Liver (tissue), 3 donors: ENCODE data around the gene ZDHHC14.

Source experiments
- ATF3 ChIP-seq: IDR thresholded peaks from 2 replicates; pipeline ENCODE4 v1.6.1; 2016; ENCODE audit warnings: antibody characterized with exemption
- CTCF ChIP-seq: fragments of 150-350 bp; IDR thresholded peaks from 2 replicates; pipeline ENCODE4 v1.5.1; 2017; ENCODE audit warnings: improper control_type of control experiment, low read depth, low read length; ENCODE audit not compliant: missing input control
- GABPA ChIP-seq, 2 donors: IDR thresholded peaks in 1 of 2; conservative IDR thresholded peaks in 1 of 2; 2 replicates each; pipeline ENCODE4 v1.6.1; 2016; ENCODE audit warnings: antibody characterized with exemption in 2 of 2, mild to moderate bottlenecking in 1 of 2, moderate library complexity in 1 of 2
- JUND ChIP-seq, 2 donors: IDR thresholded peaks; 2 replicates each; pipeline ENCODE4 v1.6.1; 2016; ENCODE audit warnings: antibody characterized with exemption in 2 of 2
- MAX ChIP-seq: IDR thresholded peaks from 2 replicates; pipeline ENCODE4 v1.6.1; 2016; ENCODE audit warnings: antibody characterized with exemption
- RAD21 ChIP-seq, 2 donors: IDR thresholded peaks; 2 replicates each; pipeline ENCODE4 v1.6.1; 2016; ENCODE audit warnings: antibody characterized with exemption in 2 of 2, mild to moderate bottlenecking in 2 of 2
- REST ChIP-seq: IDR thresholded peaks from 2 replicates; pipeline ENCODE4 v1.6.1; 2016; ENCODE audit warnings: antibody characterized with exemption, mild to moderate bottlenecking
- RXRA ChIP-seq, 2 donors: IDR thresholded peaks; 2 replicates each; pipeline ENCODE4 v1.6.1; 2017 to 2018; ENCODE audit warnings: antibody characterized with exemption in 2 of 2, mild to moderate bottlenecking in 1 of 2
- SP1 ChIP-seq: IDR thresholded peaks from 2 replicates; pipeline ENCODE4 v1.6.1; 2018; ENCODE audit warnings: antibody characterized with exemption, mild to moderate bottlenecking
- TAF1 ChIP-seq: conservative IDR thresholded peaks from 2 replicates; pipeline ENCODE4 v1.6.1; 2016; ENCODE audit warnings: antibody characterized with exemption, mild to moderate bottlenecking
- YY1 ChIP-seq: IDR thresholded peaks from 2 replicates; pipeline ENCODE4 v1.6.1; 2016; ENCODE audit warnings: antibody characterized with exemption, mild to moderate bottlenecking
- ZBTB33 ChIP-seq: IDR thresholded peaks from 2 replicates; pipeline ENCODE4 v1.6.1; 2016; ENCODE audit warnings: antibody characterized with exemption
- donor health status: healthy.
- donor health status: healthy.

GRCh38 chr6:157683707-157684106, 302.7 kb downstream of the ZDHHC14 start:
- TF ChIP-seq CTCF = no peak
- no peak for TF ChIP-seq ZBTB33
- no peak for TF ChIP-seq GABPA (IDR thresholded peaks at IDR 0.05 in 1 of 2, conservative IDR thresholded peaks at IDR 0.05 in 1 of 2)
- TF ChIP-seq MAX = no peak
- TF ChIP-seq RXRA (IDR thresholded peaks at IDR 0.05) = no peak
- no peak for TF ChIP-seq REST
- no peak for TF ChIP-seq RAD21 (IDR thresholded peaks at IDR 0.05)
- TF ChIP-seq ATF3 = no peak
- no peak for TF ChIP-seq YY1
- TF ChIP-seq SP1 = no peak
- no peak for TF ChIP-seq TAF1
- no peak for TF ChIP-seq JUND (IDR thresholded peaks at IDR 0.05)
